PFSK-1 (cell line): Measurements from ENCODE around the gene JAG2.

Experiments used
- FOXP2 ChIP-seq: optimal IDR thresholded peaks from 2 replicates; pipeline ENCODE3; 2011; ENCODE audit warnings: borderline replicate concordance, control low read depth, inconsistent platforms; ENCODE audit not compliant: insufficient read depth; ENCODE audit errors: extremely low read length, extremely low read depth
- POLR2AphosphoS5 ChIP-seq: IDR thresholded peaks from 2 replicates; pipeline ENCODE4 v1.6.1; 2012; ENCODE audit warnings: low read depth, mild to moderate bottlenecking, control low read depth, low read length, moderate library complexity
- REST ChIP-seq, 2 experiments: IDR thresholded peaks; 2 replicates each; pipeline versions ENCODE4 v1.6.1 to v1.8.0; 2011 to 2012; ENCODE audit warnings: low read depth in 2 of 2, low read length in 2 of 2, control low read depth in 1 of 2, inconsistent platforms in 1 of 2, mild to moderate bottlenecking in 1 of 2, moderate library complexity in 1 of 2; ENCODE audit not compliant: insufficient read depth in 1 of 2
- SIN3A ChIP-seq: IDR thresholded peaks from 2 replicates; pipeline ENCODE4 v1.6.1; 2012; ENCODE audit warnings: mild to moderate bottlenecking, low read length, moderate library complexity, borderline replicate concordance; ENCODE audit not compliant: insufficient read depth
- TAF1 ChIP-seq: IDR thresholded peaks from 2 replicates; pipeline ENCODE4 v1.6.1; 2012; ENCODE audit warnings: low read length, control low read depth, borderline replicate concordance; ENCODE audit not compliant: insufficient read depth

Gene JAG2

GRCh38 chr14:105177082-105177481, 8.5 kb upstream of the JAG2 start:
- TF ChIP-seq REST (IDR thresholded peaks at IDR 0.05; ENCODE audit: insufficient read depth in 1 of 2, low read depth in 2 of 2, low read length in 2 of 2) (no peak), FOXP2 (no peak), POLR2AphosphoS5 (no peak), SIN3A (no peak), TAF1 (no peak)

DNA sequence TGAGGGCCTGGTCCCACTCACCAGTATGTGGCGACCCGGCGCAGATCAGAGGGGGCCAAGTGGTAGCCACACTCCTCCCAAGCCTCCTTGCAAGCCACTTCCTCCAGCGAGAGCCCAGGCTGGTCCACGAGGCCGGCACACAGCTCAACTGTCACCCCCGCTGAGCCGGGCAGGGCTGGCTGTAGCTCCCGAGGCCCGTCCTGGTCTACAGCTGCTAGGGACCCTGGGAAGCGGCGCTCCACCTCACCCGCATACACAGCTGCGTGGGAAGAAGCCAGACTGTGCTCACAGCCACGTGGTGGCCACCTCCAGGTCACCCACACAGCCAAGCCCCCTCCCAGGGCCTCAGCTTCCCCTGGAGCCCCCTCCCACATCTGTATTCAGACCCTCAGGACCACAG, 7.9 kb upstream of the JAG2 start:
- no peak for TF ChIP-seq TAF1
- TF ChIP-seq FOXP2 = no peak
- TF ChIP-seq SIN3A = no peak
- TF ChIP-seq POLR2AphosphoS5 = no peak
- TF ChIP-seq REST (IDR thresholded peaks at IDR 0.05; ENCODE audit: insufficient read depth in 1 of 2, low read depth in 2 of 2, low read length in 2 of 2) = no peak

DNA sequence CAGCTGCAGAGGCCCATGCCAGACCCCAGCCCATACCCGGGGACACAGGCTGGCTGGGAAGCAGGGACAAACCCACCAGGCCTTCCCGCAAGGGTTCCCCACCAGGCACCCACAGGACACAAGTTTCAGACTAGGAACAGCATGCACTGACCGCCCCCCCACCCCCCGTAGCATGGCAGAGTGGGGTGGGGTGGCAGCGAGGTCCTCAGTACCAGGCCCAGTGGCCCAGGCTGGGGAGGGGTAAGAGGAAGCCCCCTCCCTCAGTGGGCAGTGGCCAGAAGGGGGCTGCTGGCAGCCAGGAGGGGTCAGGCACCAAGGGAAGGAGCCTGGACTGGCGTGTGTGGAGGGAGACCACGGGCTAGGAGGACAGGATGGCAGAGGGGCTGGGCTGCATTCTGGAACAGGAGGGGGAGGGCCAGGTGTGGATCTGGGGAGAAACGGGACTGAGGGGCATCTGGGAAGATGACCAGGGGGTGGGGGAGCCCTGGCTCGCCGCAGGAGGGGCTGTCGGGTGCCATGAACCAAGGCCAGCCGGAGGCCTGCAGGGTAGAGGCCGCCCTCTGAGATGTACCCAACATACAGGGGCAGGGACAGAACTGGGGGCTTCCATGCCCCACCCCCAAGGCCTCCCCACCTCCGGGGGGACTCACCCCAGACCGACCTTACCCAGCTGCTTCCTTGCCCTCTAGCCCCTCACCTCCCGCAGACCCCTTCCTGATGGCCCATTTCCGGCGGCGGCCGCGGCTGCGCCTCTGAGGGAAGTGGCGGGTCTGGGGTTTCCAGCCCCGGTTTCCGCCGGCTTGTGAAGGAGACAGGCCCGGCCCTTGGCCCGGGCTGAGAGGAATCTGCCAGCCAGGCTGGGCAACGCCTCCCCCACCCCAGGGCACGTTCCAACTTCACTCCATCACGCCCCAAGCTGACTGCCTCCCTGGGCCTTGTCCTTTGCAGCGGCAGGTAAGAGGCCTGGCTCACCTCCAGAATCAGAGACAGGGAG, 5.6 kb upstream of the JAG2 start:
- TF ChIP-seq POLR2AphosphoS5 (no peak), FOXP2 (no peak), REST (IDR thresholded peaks at IDR 0.05; ENCODE audit: insufficient read depth in 1 of 2, low read depth in 2 of 2, low read length in 2 of 2) (no peak), SIN3A (no peak), TAF1 (no peak)

DNA sequence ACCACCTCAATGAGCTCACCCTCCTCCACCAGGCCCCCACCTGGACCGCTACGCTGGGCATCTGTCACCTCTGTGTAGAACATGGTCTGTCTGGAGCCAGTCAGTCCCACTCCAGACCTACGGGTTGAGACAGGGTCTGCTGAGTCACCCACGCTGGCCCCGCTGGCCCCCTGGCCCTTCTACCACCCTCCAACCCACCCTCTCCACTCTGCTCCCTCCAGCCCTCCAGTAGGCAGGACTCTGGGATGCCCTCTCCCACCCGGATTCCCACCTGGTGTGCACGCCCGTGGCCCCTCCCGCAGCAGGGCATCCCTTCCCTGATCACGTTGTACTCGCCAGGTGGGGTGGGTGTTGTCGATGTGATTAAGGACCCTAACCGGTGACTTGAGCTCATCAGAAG, 4.6 kb upstream of the JAG2 start:
- no peak for TF ChIP-seq POLR2AphosphoS5
- TF ChIP-seq FOXP2 = no peak
- TF ChIP-seq SIN3A = no peak
- no peak for TF ChIP-seq REST (IDR thresholded peaks at IDR 0.05; ENCODE audit: insufficient read depth in 1 of 2, low read depth in 2 of 2, low read length in 2 of 2)
- no peak for TF ChIP-seq TAF1
